ENCODE measurements around the gene TFR2.

- TF ChIP-seq POLR2A (IDR thresholded peaks at IDR 0.05; ENCODE audit: low read depth, low read length) (no peak), POLR2AphosphoS5 (IDR thresholded peaks at IDR 0.05; ENCODE audit: low read depth, low read length) (no peak)
These were observed 44.3 kb upstream of the TFR2 start for GRCh38 chr7:100685631-100686145.
